Stimulated activated CD4-positive, alpha-beta T cell treated with anti-CD3 and anti-CD28 coated beads, Interleukin-12 subunit alpha, Interleukin-12 subunit beta, amount 100 ng/mL, for 4 hours (primary cell): ENCODE data around the gene HDAC9.

Source experiments
- DNase-seq: peaks from one replicate; pipeline ENCODE4 v3.0.0-alpha.2; 2020

HDAC9 gene

GRCh38 chr7:18597754-18598153 lies 102.2 kb downstream of the HDAC9 start:
- DNase-seq, result no peak

- no peak for DNase-seq
Observed at GRCh38 chr7:18607025-18607424, 111.5 kb downstream of the HDAC9 start.

- DNase-seq, result no peak
Observed at GRCh38 chr7:18610331-18610948, 114.9 kb downstream of the HDAC9 start.

GRCh38 chr7:18614841-18615240 lies 119.3 kb downstream of the HDAC9 start:
- no peak for DNase-seq

GRCh38 chr7:18619311-18619710 lies 123.8 kb downstream of the HDAC9 start:
- no peak for DNase-seq

GRCh38 chr7:18623389-18623788 lies 127.8 kb downstream of the HDAC9 start:
- no peak for DNase-seq

GRCh38 chr7:18624459-18624858 lies 128.9 kb downstream of the HDAC9 start:
- no peak for DNase-seq

GRCh38 chr7:18626086-18626485 lies 130.5 kb downstream of the HDAC9 start:
- DNase-seq, result no peak

- DNase-seq, result no peak
Observed at GRCh38 chr7:18626717-18627116, 131.2 kb downstream of the HDAC9 start.

GRCh38 chr7:18637516-18637915 lies 142.0 kb downstream of the HDAC9 start:
- DNase-seq, result no peak

- DNase-seq, result no peak
Observed at GRCh38 chr7:18638594-18639452, 143.3 kb downstream of the HDAC9 start.

- no peak for DNase-seq
Observed at GRCh38 chr7:18639711-18640110, 144.2 kb downstream of the HDAC9 start.

GRCh38 chr7:18644981-18645380 lies 149.4 kb downstream of the HDAC9 start:
- DNase-seq, result no peak

- no peak for DNase-seq
Observed at GRCh38 chr7:18647582-18647981, 152.0 kb downstream of the HDAC9 start.

GRCh38 chr7:18648849-18649758 lies 153.6 kb downstream of the HDAC9 start:
- no peak for DNase-seq

- DNase-seq, result no peak
Observed at GRCh38 chr7:18653381-18654155, 158.0 kb downstream of the HDAC9 start.

- DNase-seq, result no peak
Observed at GRCh38 chr7:18654709-18655108, 159.2 kb downstream of the HDAC9 start.

GRCh38 chr7:18655506-18655905 lies 160.0 kb downstream of the HDAC9 start:
- DNase-seq, result no peak

GRCh38 chr7:18655912-18656311 lies 160.4 kb downstream of the HDAC9 start:
- DNase-seq, result no peak

- DNase-seq, result no peak
Observed at GRCh38 chr7:18656362-18656761, 160.8 kb downstream of the HDAC9 start.

GRCh38 chr7:18659746-18660145 lies 164.2 kb downstream of the HDAC9 start:
- DNase-seq, result no peak

GRCh38 chr7:18663321-18663720 lies 167.8 kb downstream of the HDAC9 start:
- DNase-seq, result no peak
